Activated CD4-positive, alpha-beta T cell treated with anti-CD3 and anti-CD28 coated beads for 4 hours (primary cell): Measurements from ENCODE around the gene FAM120C.

ENCODE experiments used
- DNase-seq, 2 donors: peaks; one replicate each; pipeline ENCODE4 v3.0.0-alpha.2; 2020

Gene FAM120C

DNA sequence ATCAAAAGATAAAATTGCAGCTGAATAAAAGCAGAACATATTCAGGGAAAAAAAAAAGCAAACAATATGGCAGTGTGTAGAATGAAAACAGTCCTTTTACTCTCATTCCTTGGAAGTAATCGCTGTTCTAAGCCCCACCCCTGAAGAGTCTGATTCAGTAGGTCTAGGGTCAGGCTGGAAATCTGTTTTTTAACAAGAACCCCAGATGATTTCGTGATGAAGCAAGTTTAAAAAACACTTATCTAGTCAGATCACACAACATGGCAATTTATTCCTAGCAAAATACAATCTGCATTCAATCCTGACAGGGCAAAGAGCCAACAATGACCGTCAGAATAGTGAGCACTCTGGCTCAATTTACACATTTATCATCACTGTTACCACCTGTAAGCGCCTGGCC is 16.1 kb downstream of the FAM120C start:
- no peak for DNase-seq

DNA sequence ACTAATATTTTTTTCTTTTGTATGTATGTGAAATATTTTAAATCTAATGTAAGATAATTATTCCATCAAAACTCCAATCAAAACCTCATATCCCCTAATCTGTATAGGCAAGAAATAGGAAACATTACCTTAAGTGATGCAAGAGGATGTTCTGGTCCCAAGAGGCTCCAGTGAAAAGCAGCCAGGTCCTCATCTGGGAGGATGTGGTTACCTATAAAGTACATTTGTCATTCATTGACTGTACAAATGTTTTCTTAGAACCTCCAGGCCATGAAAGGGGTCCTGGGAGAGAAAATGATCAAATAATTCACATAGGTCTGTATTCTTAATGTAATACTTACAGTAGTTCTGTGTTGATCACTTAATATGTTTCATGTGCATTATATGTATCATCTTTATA is 25.5 kb downstream of the FAM120C start:
- no peak for DNase-seq

GRCh38 chrX:54134269-54134668 is 48.8 kb downstream of the FAM120C start:
- no peak for DNase-seq

GRCh38 chrX:54116391-54116790 is 66.7 kb downstream of the FAM120C start:
- DNase-seq = no peak

DNA sequence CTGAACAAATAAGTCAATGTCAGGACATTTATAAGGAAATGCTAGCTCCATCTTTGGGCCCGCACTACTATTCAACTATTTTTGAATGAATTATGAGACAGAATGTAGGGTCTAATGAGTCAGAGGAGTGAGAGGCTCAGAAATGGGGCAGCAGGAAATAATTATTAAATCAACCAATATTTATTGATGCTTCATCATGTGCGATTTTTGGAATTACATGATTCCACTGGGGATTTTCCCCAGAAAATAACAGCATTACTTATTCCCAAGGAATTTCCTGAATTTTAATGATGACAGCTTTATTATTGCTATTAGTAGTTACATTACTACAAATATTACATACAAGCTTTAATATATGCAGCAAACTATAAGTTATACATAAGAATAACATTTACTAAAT is 89.5 kb downstream of the FAM120C start:
- no peak for DNase-seq

- DNase-seq = no peak
Measured at GRCh38 chrX:54093159-54093558, 89.9 kb downstream of the FAM120C start.

DNA sequence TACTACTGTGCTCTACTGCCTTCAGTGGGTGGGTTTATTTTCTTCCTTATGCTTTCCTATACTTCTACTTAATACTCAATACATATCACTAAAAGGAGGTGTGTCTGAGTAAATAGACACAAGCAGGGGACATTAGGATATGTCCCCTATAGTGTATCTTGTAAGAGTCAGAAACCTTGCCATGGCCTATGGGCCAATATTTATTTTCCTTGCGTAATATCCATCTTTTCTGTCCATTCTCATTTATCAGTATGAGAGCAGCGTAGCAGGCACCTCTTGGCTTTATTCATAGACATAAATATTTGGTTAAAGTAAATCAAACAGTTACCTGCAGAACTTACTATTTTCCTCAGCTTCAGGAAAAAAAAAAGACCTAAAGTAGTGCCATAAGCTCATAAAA is 92.2 kb downstream of the FAM120C start:
- no peak for DNase-seq

- no peak for DNase-seq
Measured at GRCh38 chrX:54089191-54089590, 93.9 kb downstream of the FAM120C start.

- no peak for DNase-seq
Measured at GRCh38 chrX:54087661-54088060, 95.4 kb downstream of the FAM120C start.

GRCh38 chrX:54085666-54086065 is 97.4 kb downstream of the FAM120C start:
- DNase-seq = no peak

GRCh38 chrX:54076903-54077302 is 106.2 kb downstream of the FAM120C start:
- DNase-seq = no peak

GRCh38 chrX:54074826-54075225 is 108.2 kb downstream of the FAM120C start:
- no peak for DNase-seq

DNA sequence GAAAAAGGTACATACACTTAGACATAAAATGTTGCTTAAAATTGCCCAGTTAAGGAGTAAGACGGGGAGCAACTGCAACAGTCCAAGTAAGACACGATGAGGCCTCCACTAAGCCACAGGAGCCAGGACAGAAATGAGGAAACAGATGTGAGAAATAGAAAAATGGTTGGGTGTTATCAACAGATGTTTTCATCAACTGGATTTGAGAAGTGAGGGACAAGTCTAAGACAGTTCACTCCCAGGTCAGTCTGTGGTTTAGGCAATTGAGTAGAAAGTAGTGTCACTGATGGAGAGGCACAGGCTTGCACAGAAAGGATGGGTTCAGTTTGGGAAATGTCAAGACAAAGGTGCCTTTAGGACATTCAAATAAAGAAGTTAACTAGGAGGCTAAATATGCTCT is 115.3 kb downstream of the FAM120C start:
- DNase-seq = no peak

- no peak for DNase-seq
Measured at GRCh38 chrX:54066841-54067240, 116.2 kb downstream of the FAM120C start.

- no peak for DNase-seq
Measured at GRCh38 chrX:54064564-54064963, 118.5 kb downstream of the FAM120C start.

DNA sequence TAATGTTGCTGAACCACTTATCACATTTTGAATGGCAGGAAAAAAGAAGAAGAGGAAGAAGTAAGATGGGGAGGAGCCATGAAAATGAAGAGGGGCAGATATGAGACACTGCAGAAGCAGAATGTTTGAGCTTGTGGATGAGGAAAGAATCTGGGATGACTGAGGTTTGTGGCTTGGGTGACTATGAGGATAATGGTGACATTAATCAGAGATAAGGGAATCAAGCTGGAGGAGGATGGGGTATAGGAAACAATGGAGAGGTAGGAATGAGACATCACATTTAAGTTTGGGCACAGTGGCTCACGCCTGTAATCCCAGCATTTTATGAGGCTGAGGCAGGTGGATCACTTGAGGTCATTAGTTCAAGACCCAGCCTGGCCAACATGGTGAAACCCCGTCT is 119.7 kb downstream of the FAM120C start:
- DNase-seq = no peak

DNA sequence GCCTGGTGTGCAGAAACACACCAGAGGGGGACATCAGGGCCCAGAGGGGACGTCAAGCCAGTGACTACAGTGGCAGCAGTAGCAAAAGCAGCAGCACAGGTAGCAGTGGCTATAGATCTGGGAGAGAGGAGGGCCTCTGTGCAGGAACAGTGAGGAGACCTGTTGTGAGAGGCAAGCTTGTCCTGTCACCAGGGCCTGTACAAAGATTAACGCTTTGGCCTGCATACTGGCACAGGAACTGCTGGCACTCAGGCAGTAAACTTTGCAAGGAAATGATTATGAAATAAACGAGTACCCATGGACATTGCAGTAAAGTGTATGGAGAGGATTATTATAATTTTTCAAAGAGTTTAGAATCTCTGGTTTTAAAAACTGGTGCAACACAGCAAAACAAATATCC is 133.3 kb downstream of the FAM120C start:
- no peak for DNase-seq

GRCh38 chrX:54048412-54048811 is 134.6 kb downstream of the FAM120C start:
- DNase-seq = no peak

GRCh38 chrX:54045563-54046228 is 137.4 kb downstream of the FAM120C start:
- no peak for DNase-seq

GRCh38 chrX:54044877-54045338 is 138.1 kb downstream of the FAM120C start:
- no peak for DNase-seq

DNA sequence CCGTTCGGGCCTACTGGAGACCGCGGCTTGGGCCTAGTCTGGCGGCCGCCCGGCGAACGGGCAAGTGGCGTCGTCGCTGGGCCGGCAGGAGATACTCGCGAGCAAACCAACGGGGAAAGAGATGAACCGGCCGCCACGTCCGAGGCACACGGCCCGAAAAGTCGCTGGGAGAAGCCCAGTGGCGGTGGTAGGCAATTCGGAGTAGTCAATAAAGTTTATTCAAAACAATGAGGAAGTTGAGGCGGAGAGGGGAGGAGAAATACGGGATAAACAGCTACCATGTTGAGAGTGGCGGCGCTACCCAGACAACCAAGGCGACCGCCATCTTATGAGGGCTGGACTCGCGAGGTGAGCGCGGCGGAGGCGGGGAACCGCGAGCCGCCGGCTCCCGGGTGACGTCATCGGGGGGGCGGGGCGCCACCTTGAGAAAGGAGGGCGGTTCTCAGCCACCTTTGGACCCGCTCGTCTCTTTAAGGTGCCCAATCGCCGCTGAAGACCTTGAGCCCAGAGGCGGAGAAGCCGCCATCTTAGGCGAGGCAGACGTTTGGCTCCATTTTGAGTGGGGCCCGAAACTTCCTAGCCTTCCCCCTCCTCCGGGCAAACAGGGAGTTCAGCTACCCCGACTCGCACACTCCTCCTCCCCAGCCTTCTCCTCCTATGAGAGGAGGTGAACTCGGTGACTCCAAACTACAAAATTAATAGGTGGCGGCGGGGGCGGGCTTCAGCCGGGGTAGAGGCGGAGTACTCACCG is 138.8 kb downstream of the FAM120C start, which contains the start of gene PHF8:
Gene PHF8, minus strand, starts transcription at position 348 of the 751 bp plus-strand sequence. CDS start 1,745 bp downstream, outside the sequence.
- peak; percentile 91 to 93 for DNase-seq

GRCh38 chrX:54043541-54044125 is 139.4 kb downstream of the FAM120C start:
- peak in 1 of 2 donors; percentile 27 for DNase-seq

GRCh38 chrX:54043056-54043455 is 140.0 kb downstream of the FAM120C start:
- no peak for DNase-seq

DNA sequence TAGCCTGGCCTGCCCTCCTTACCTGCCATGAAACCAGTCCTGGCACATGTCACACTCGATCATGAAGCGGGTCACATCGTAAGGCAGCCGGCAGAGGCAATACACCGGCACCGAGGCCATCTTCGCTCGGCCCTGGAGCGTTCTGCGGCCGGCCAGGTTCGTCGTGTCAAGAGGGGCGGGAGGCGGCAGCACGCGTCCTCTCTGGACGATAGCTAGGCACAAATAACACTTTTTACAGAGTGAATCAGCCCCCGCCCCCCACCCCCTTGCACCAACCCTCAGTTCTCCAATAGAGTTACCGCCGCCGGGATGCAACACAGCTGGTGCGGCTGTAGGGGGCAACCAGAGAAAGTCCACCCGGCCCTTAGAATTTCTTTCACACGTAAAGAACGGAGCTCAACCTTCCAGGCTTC is 140.4 kb downstream of the FAM120C start:
- DNase-seq = peak; percentile 35 to 41
